ENCODE results near the gene NCR3LG1.

GRCh38 chr11:17385492-17385891 is 33.9 kb downstream of the NCR3LG1 start:
- no peak for TF ChIP-seq EZH2phosphoT487 (IDR thresholded peaks at IDR 0.05; ENCODE audit: insufficient read depth, low read depth)
- no peak for TF ChIP-seq EZH2 (IDR thresholded peaks at IDR 0.05; ENCODE audit: insufficient read depth, poor library complexity, severe bottlenecking)

All from GM23248 (cell line).